Ishikawa (cell line): Measurements from ENCODE around the gene SNRPD3.

Experiments used
- CEBPB ChIP-seq: IDR thresholded peaks from 2 replicates; pipeline ENCODE4 v1.6.1; 2012
- CREB1 ChIP-seq: IDR thresholded peaks from 2 replicates; pipeline ENCODE4 v1.6.1; 2012; ENCODE audit warnings: low read depth
- EGR1 ChIP-seq: IDR thresholded peaks from 2 replicates; pipeline ENCODE4 v1.6.1; 2012
- EP300 ChIP-seq: IDR thresholded peaks from 2 replicates; pipeline ENCODE4 v1.6.1; 2012; ENCODE audit warnings: borderline replicate concordance
- FOXM1 ChIP-seq: IDR thresholded peaks from 2 replicates; pipeline ENCODE4 v1.6.1; 2012; ENCODE audit warnings: low read depth, borderline replicate concordance
- RAD21 ChIP-seq: IDR thresholded peaks from 2 replicates; pipeline ENCODE4 v1.6.1; 2012; ENCODE audit warnings: low read depth
- REST ChIP-seq: IDR thresholded peaks from 2 replicates; pipeline ENCODE4 v1.6.1; 2012; ENCODE audit warnings: low read depth, mild to moderate bottlenecking
- TAF1 ChIP-seq: IDR thresholded peaks from 2 replicates; pipeline ENCODE4 v1.6.1; 2012; ENCODE audit warnings: low read depth, mild to moderate bottlenecking
- TCF12 ChIP-seq: IDR thresholded peaks from 2 replicates; pipeline ENCODE4 v1.6.1; 2012; ENCODE audit warnings: low read depth
- TEAD4 ChIP-seq: IDR thresholded peaks from 2 replicates; pipeline ENCODE4 v1.6.1; 2012
- YY1 ChIP-seq: IDR thresholded peaks from 2 replicates; pipeline ENCODE4 v1.6.1; 2012; ENCODE audit warnings: low read depth
- ZBTB7A ChIP-seq: IDR thresholded peaks from 2 replicates; pipeline ENCODE4 v1.6.1; 2012; ENCODE audit warnings: low read depth
- TF ChIP-seq, protein P1 (sequence below): IDR thresholded peaks from 2 replicates; pipeline ENCODE4 v1.6.1; 2012
- TF ChIP-seq, protein P2 (sequence below): IDR thresholded peaks from 2 replicates; pipeline ENCODE4 v1.6.1; 2012

GRCh38 chr22:24506802-24507438 lies 48.9 kb upstream of the SNRPD3 start:
- no peak for TF ChIP-seq EGR1
- no peak for TF ChIP-seq TCF12
- TF ChIP-seq, protein P1, sequence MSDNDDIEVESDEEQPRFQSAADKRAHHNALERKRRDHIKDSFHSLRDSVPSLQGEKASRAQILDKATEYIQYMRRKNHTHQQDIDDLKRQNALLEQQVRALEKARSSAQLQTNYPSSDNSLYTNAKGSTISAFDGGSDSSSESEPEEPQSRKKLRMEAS = no peak
- no peak for TF ChIP-seq REST
- TF ChIP-seq CEBPB = no peak
- TF ChIP-seq TEAD4 = no peak
- TF ChIP-seq YY1 = no peak
- no peak for TF ChIP-seq EP300
- TF ChIP-seq FOXM1 = no peak
- no peak for TF ChIP-seq RAD21
- no peak for TF ChIP-seq CREB1
- no peak for TF ChIP-seq TAF1
- TF ChIP-seq ZBTB7A = no peak
- TF ChIP-seq, protein P2, sequence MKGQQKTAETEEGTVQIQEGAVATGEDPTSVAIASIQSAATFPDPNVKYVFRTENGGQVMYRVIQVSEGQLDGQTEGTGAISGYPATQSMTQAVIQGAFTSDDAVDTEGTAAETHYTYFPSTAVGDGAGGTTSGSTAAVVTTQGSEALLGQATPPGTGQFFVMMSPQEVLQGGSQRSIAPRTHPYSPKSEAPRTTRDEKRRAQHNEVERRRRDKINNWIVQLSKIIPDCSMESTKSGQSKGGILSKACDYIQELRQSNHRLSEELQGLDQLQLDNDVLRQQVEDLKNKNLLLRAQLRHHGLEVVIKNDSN = no peak
